NB4 (cell line): ENCODE data around the gene NEK4.

Experiments
- POLR2A ChIP-seq: IDR thresholded peaks from 2 replicates; pipeline ENCODE4 v1.6.1; 2011; ENCODE audit warnings: mild to moderate bottlenecking; ENCODE audit not compliant: insufficient read length; ENCODE audit errors: extremely low read depth
- TF ChIP-seq, protein P1 (sequence below): IDR thresholded peaks from 2 replicates; pipeline ENCODE4 v1.6.1; 2011; ENCODE audit warnings: low read depth, low read length

DNA sequence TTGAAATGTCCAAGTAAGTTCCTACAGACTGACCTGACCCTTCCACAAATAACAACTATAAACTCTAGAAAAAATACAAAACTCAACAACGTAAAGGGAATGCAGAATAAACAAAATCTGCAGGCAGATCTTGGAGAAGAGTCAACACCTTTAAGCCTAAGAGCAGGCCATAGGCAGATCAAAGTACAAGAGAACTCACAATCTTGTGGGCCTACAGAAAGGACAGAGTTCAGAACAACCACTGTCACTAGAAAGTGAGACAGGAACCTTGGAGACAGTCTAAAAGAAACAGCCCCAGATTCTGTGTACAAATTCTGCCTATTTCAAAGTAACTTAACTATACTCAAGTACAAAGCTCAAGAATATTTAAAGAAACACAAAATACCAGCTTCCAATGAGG lies 31.0 kb downstream of the NEK4 start:
- no peak for TF ChIP-seq POLR2A
- TF ChIP-seq, protein P1, sequence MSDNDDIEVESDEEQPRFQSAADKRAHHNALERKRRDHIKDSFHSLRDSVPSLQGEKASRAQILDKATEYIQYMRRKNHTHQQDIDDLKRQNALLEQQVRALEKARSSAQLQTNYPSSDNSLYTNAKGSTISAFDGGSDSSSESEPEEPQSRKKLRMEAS: no peak
